ENCODE measurements around the gene SESTD1. TPM values are rescaled to one million over a fixed set of nuclear protein-coding genes. Genes with fewer than 3 reads are reported as not detected.
A peak's percentile ranks its signal among the peaks of the same experiment; 100 is the strongest.

Gene SESTD1
- total RNA-seq, 1 donor from 2014 or later, result 19.4 TPM

DNA sequence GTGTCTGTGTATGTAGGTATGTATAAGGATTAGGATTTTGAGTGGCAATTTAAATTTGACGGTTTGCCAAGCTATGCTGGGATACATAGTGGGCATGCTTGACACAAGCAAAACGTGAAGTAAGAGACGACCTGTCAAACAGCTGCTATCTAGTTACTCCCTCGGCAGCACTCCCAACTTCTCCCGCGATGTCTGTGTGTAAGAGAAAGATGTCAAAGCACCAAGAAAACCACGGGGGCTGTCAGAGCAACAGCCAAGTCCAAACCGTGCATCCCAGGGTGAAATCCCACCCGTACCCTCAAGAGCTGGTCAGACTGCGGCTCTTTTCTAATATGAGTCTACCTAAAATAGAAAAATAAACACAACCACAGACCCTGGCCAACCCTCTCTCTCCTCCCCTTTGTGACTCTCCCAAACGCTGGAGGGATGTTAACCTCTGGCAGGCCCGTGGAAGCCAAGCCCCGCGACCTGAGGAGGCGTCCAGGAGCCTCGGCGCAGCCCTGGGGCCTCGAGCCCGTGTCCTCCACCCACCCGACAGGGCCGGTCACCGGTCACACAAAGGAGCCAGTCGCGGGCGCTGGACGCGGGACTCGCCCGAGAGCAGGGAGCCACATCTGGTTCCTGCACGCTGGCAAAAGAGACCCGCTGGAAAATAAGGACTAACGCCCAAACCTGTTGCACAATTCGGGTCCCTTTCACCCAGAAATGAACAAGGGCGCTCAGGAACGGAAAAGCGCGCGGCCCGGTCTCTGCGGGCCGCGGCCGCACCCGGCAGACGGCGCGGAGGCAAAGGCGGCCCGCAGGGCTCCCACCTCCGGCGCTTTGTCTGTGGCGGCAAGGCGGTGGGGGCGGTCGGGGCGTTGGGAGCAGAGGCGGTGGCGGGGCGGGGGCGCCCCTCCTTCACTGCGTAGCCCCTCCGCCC, 925 bp downstream of the SESTD1 start:
- no peaks in the 10 kb centered on the region for H3K36me3 ChIP-seq (ENCODE audit: insufficient read depth, low read length)
- Mint-ChIP-seq H3K4me3 (ENCODE audit: unreplicated experiment) (peak overlapping the region; percentile 91), H3K27me3 (ENCODE audit: low read depth, unreplicated experiment) (no peaks in the 10 kb centered on the region), H3K27ac (ENCODE audit: unreplicated experiment) (no peak overlapping the region), H3K36me3 (ENCODE audit: low read depth, unreplicated experiment) (no peaks in the 10 kb centered on the region), H3K4me1 (ENCODE audit: low read depth, unreplicated experiment) (peaks cover 6% of the 10 kb centered on the region), H3K9me3 (ENCODE audit: unreplicated experiment) (no peaks in the 10 kb centered on the region)
- H3K27ac ChIP-seq (ENCODE audit: low read depth, low read length), result peak overlapping the region; percentile 51
- H3K4me1 ChIP-seq (ENCODE audit: insufficient read depth, low read length), result peaks cover 8% of the 10 kb centered on the region
- H3K27me3 ChIP-seq (ENCODE audit: insufficient read depth, low read length), result no peaks in the 10 kb centered on the region
- peaks cover 50% of the 10 kb centered on the region for H3K79me2 ChIP-seq (ENCODE audit: insufficient read depth, low read length)
- peaks cover 11% of the 10 kb centered on the region for H4K20me1 ChIP-seq (ENCODE audit: insufficient read depth, low read length)
- no peak for FAIRE-seq
- peak overlapping the region; percentile 80 for H3K4me3 ChIP-seq (ENCODE audit: insufficient read depth, low read depth, low read length)
- DNase-seq (ENCODE audit: low read depth), result peak; percentile 51
- H3K4me2 ChIP-seq (ENCODE audit: low read length), result peak overlapping the region; percentile 87
- H3K9me3 ChIP-seq (ENCODE audit: insufficient read depth, low read depth, low read length), result no peaks in the 10 kb centered on the region
- TF ChIP-seq, protein P1, sequence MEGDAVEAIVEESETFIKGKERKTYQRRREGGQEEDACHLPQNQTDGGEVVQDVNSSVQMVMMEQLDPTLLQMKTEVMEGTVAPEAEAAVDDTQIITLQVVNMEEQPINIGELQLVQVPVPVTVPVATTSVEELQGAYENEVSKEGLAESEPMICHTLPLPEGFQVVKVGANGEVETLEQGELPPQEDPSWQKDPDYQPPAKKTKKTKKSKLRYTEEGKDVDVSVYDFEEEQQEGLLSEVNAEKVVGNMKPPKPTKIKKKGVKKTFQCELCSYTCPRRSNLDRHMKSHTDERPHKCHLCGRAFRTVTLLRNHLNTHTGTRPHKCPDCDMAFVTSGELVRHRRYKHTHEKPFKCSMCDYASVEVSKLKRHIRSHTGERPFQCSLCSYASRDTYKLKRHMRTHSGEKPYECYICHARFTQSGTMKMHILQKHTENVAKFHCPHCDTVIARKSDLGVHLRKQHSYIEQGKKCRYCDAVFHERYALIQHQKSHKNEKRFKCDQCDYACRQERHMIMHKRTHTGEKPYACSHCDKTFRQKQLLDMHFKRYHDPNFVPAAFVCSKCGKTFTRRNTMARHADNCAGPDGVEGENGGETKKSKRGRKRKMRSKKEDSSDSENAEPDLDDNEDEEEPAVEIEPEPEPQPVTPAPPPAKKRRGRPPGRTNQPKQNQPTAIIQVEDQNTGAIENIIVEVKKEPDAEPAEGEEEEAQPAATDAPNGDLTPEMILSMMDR (IDR thresholded peaks at IDR 0.05; ENCODE audit: insufficient read depth, low read depth, low read length), result no peak
- no peak for TF ChIP-seq EZH2 (IDR thresholded peaks at IDR 0.05; ENCODE audit: insufficient read depth, low read length)
- H2AFZ ChIP-seq (ENCODE audit: low read depth, low read length), result peak overlapping the region; percentile 86
- peak overlapping the region; percentile 87 for H3K9ac ChIP-seq (ENCODE audit: low read length)

DNA sequence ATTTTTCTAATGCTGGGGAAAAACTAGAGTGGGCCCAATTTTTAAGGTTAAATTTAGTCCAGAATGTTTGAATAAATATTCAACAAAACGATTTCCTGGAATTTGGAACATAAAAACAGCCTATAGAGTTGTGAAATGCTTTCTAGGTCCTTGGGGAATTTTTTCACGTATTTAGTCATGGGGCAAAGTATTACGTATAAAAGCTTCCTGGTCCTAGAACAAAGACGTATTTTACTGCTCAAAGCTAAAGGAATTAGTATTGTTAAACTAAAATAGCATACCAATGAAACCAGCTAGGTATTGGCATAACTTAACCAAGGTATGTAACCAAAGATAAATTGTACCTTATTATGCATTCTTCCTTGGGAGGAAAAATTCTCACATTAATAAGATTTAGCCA, 1.6 kb downstream of the SESTD1 start:
- no peaks in the 10 kb centered on the region for H3K27me3 ChIP-seq (ENCODE audit: insufficient read depth, low read length)
- DNase-seq (ENCODE audit: low read depth) (peak; percentile 46), FAIRE-seq (peak; percentile 23)
- H4K20me1 ChIP-seq (ENCODE audit: insufficient read depth, low read length), result peaks cover 11% of the 10 kb centered on the region
- peaks cover 8% of the 10 kb centered on the region for H3K4me1 ChIP-seq (ENCODE audit: insufficient read depth, low read length)
- H3K36me3 Mint-ChIP-seq (ENCODE audit: low read depth, unreplicated experiment), result no peaks in the 10 kb centered on the region
- H2AFZ ChIP-seq (ENCODE audit: low read depth, low read length), result peak overlapping the region; percentile 86
- peak overlapping the region; percentile 91 for H3K4me3 Mint-ChIP-seq (ENCODE audit: unreplicated experiment)
- H3K79me2 ChIP-seq (ENCODE audit: insufficient read depth, low read length), result peaks cover 56% of the 10 kb centered on the region
- peak overlapping the region; percentile 80 for H3K4me3 ChIP-seq (ENCODE audit: insufficient read depth, low read depth, low read length)
- peaks cover 6% of the 10 kb centered on the region for H3K4me1 Mint-ChIP-seq (ENCODE audit: low read depth, unreplicated experiment)
- H3K27ac ChIP-seq (ENCODE audit: low read depth, low read length), result no peak overlapping the region
- no peaks in the 10 kb centered on the region for H3K36me3 ChIP-seq (ENCODE audit: insufficient read depth, low read length)
- peak overlapping the region; percentile 87 for H3K9ac ChIP-seq (ENCODE audit: low read length)
- H3K27me3 Mint-ChIP-seq (ENCODE audit: low read depth, unreplicated experiment), result no peaks in the 10 kb centered on the region
- H3K9me3 Mint-ChIP-seq (ENCODE audit: unreplicated experiment), result no peaks in the 10 kb centered on the region
- no peak overlapping the region for H3K27ac Mint-ChIP-seq (ENCODE audit: unreplicated experiment)
- TF ChIP-seq, protein P1 (IDR thresholded peaks at IDR 0.05; ENCODE audit: insufficient read depth, low read depth, low read length), result no peak
- TF ChIP-seq EZH2 (IDR thresholded peaks at IDR 0.05; ENCODE audit: insufficient read depth, low read length), result no peak
- no peaks in the 10 kb centered on the region for H3K9me3 ChIP-seq (ENCODE audit: insufficient read depth, low read depth, low read length)
- H3K4me2 ChIP-seq (ENCODE audit: low read length), result peak overlapping the region; percentile 87
